ENCODE data around the gene CHURC1.

- TF ChIP-seq CTCF (IDR thresholded peaks at IDR 0.05; ENCODE audit: low read depth, low read length, missing input control), result no peak
- TF ChIP-seq TAF1 (conservative IDR thresholded peaks at IDR 0.05), result no peak
- no peak for TF ChIP-seq GABPA (IDR thresholded peaks at IDR 0.05 in 1 of 2, conservative IDR thresholded peaks at IDR 0.05 in 1 of 2)
Measured at GRCh38 chr14:64923015-64923414, 8.8 kb downstream of the CHURC1 start.
